HepG2 (cell line): Measurements from ENCODE around the gene THAP2.

ENCODE experiments used
- BCL3 ChIP-seq: sonication (generic); formaldehyde crosslinking; IDR thresholded peaks from 2 replicates; pipeline ENCODE4 v1.5.1; 2020; ENCODE audit warnings: mild to moderate bottlenecking, missing genetic modification reagents, moderate library complexity
- CCAR2 ChIP-seq: fragments of 200-400 bp; formaldehyde crosslinking; optimal IDR thresholded peaks from 2 replicates; pipeline ENCODE3; 2018; ENCODE audit warnings: low read depth, mild to moderate bottlenecking, low read length, moderate library complexity
- CREB1 ChIP-seq, 2 experiments: fragments of 450-650 bp in 1 of 2; IDR thresholded peaks; 2 replicates each; pipeline ENCODE4 v1.6.1; 2016 to 2017; ENCODE audit warnings: control low read depth in 1 of 2, mild to moderate bottlenecking in 1 of 2, missing compliant biosample characterization in 1 of 2, missing genetic modification characterization in 1 of 2
- CTCF ChIP-seq: sonication (generic); formaldehyde crosslinking; IDR thresholded peaks from 2 replicates; pipeline ENCODE4 v1.5.0; 2020; ENCODE audit warnings: mild to moderate bottlenecking, missing genetic modification reagents, moderate library complexity
- MED8 ChIP-seq: sonication (generic); formaldehyde crosslinking; IDR thresholded peaks from 2 replicates; pipeline ENCODE4 v1.8.1; 2023; ENCODE audit warnings: mild to moderate bottlenecking, missing genetic modification reagents; ENCODE audit not compliant: insufficient replicate concordance
- NR1H2 ChIP-seq: sonication (generic); formaldehyde crosslinking; IDR thresholded peaks from 2 replicates; pipeline ENCODE4 v1.8.1; 2022; ENCODE audit warnings: low read depth, missing genetic modification reagents, borderline replicate concordance
- PREB ChIP-seq: sonication (generic); formaldehyde crosslinking; IDR thresholded peaks from 2 replicates; pipeline ENCODE4 v1.4.0; 2020; ENCODE audit warnings: missing genetic modification reagents
- ZBTB14 ChIP-seq: sonication (generic); formaldehyde crosslinking; IDR thresholded peaks from 2 replicates; pipeline ENCODE4 v1.4.0; 2020; ENCODE audit warnings: missing genetic modification reagents
- ZNF207 ChIP-seq: fragments of 450-650 bp; IDR thresholded peaks from 2 replicates; pipeline ENCODE4 v1.6.1; 2016; ENCODE audit warnings: antibody characterized with exemption, borderline replicate concordance
- ZNF260 ChIP-seq: sonication (generic); formaldehyde crosslinking; IDR thresholded peaks from 2 replicates; pipeline ENCODE4 v1.4.0; 2020; ENCODE audit warnings: missing genetic modification reagents, low read depth, mild to moderate bottlenecking, borderline replicate concordance

- TF ChIP-seq ZBTB14 (CRISPR knock-in tag), result no peak
- no peak for TF ChIP-seq ZNF207
- no peak for TF ChIP-seq PREB (CRISPR knock-in tag)
- no peak for TF ChIP-seq NR1H2 (CRISPR knock-in tag)
- TF ChIP-seq CREB1 (IDR thresholded peaks at IDR 0.05), result no peak
- TF ChIP-seq CREB1 (CRISPR knock-in tag; IDR thresholded peaks at IDR 0.05), result no peak
- TF ChIP-seq BCL3 (CRISPR knock-in tag), result no peak
- no peak for TF ChIP-seq CCAR2
- TF ChIP-seq MED8, result no peak
- no peak for TF ChIP-seq CTCF (CRISPR knock-in tag)
- no peak for TF ChIP-seq ZNF260 (CRISPR knock-in tag)
These were observed 29.0 kb downstream of the THAP2 start for GRCh38 chr12:71693126-71693525.
